ENCODE measurements around the gene PKIB. TPM values are rescaled to one million over a fixed set of nuclear protein-coding genes. Genes with fewer than 3 reads are reported as not detected.

Gene PKIB
- polyA plus RNA-seq, 3 donors: 2.7 to 4.5 (median 2.8) TPM

DNA sequence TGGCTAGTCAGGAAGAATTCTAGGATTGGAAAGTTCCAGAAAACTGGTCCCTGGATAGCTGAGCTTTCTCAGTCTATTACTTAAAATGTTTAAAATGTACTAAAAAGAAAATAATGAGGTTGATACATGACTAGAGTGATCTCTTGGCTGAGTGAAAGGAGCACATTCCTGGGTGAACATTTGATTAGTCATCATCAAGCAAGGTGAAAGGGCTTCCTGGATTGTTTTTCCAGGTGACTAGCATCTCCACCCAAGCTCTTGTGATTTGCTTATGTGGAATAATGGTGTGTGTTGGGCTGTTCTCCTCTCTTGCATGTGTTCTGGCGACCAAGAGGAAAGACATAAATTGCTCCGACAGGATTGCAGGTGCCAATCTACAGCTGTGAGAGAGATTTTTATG, 42.9 kb downstream of the PKIB start:
- H3K27ac ChIP-seq (ENCODE audit: low read depth, low read length): no peak overlapping the region
- WGBS, 3 donors: 30 to 74% (median 66%) methylated on average over 2 of the region's 2 CpGs

GRCh38 chr6:122654012-122654411, 43.8 kb downstream of the PKIB start:
- no peak overlapping the region for H3K27ac ChIP-seq (ENCODE audit: low read depth, low read length)
- WGBS, 3 donors: 80 to 90% (median 87%) methylated on average over 2 of the region's 2 CpGs

DNA sequence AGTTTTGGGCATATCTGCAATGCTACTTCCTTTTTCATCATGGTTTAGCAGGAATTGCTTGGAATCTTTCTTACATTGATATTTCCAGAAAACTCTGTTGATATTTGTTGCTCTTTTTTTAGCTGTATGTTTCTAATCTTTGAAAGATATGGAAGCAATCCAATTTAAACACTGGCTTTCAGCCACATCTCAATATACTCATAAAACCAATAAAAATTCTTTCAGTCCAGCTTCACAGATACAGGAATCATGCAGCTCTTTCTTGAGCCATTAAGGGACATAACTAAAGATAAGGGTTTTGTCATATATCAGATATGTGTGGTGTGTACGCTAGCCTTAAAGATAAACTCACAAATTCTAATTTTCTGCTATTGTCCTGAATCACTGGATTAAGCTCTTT, 47.4 kb downstream of the PKIB start:
- 23 to 73% (median 53%) methylated on average over 1 of the region's 1 CpG for WGBS, 3 donors
- no peak overlapping the region for H3K27ac ChIP-seq (ENCODE audit: low read depth, low read length)

DNA sequence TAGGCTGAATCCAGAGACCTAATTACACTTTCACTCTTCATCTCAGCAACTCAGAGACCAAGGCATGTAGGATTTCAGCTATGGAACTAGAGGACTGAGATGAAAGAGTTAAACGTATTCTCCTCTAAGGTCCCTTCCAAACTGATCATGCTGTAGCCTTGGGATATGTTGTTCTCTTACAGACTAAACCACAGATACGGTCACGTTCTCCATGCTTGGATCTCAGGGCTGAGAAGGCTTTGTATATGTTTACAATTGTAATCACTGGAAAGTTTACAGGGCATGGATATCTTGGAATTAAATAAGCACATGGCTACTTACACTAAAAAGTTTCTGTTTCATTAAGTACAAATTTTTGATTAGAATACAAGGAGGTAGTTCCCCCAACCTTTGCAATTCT, 50.1 kb downstream of the PKIB start:
- 49 to 78% (median 66%) methylated on average over 3 of the region's 3 CpGs for WGBS, 3 donors
- no peak overlapping the region for H3K27ac ChIP-seq (ENCODE audit: low read depth, low read length)

DNA sequence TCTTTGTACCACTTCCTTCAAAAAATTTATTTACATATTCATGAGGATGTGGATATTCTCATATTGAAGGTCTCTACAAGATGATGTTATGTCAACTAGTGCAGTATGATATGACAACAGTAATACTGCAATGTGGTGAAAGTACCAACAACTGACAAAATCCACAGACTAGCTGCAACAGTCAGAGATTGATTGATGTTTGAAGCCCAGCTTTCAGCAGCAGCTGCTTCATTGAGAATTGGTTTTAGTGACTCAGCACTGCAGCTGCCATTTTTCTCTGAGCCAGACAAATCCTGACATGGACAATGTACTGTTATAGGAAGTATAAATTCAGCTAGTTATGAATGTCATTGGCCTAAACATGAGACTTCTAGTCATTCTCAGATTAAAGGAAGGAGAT, 53.8 kb downstream of the PKIB start:
- H3K27ac ChIP-seq (ENCODE audit: low read depth, low read length): no peak overlapping the region

- WGBS, 3 donors: 77 to 91% (median 78%) methylated on average over 4 of the region's 4 CpGs
Observed at GRCh38 chr6:122665929-122666328, 55.7 kb downstream of the PKIB start.

DNA sequence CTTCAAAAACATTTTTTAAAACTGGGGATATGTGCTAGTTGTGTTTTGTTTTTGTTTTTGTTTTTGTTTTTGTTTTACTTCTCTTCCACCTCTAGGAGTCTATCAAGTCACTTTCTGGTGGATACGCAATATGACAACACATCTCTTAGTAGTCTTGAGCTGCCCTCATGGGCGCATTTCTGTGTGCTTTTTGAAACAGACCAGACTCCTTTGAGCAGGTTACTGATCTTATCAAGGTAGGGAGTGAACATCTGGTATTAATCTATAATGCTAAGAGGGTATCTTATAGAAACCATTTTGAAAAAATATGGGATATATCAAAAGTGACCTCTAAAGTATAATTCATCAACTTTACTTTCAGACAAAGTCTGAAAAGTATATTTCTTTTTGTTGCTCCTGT, 56.2 kb downstream of the PKIB start:
- no peak overlapping the region for H3K27ac ChIP-seq (ENCODE audit: low read depth, low read length)
- WGBS, 3 donors: 89 to 90% (median 90%) methylated on average over 2 of the region's 2 CpGs

More at GRCh38 chr6:122665929-122666328, 55.7 kb downstream of the PKIB start:
- no peak overlapping the region for H3K27ac ChIP-seq (ENCODE audit: low read depth, low read length)

DNA sequence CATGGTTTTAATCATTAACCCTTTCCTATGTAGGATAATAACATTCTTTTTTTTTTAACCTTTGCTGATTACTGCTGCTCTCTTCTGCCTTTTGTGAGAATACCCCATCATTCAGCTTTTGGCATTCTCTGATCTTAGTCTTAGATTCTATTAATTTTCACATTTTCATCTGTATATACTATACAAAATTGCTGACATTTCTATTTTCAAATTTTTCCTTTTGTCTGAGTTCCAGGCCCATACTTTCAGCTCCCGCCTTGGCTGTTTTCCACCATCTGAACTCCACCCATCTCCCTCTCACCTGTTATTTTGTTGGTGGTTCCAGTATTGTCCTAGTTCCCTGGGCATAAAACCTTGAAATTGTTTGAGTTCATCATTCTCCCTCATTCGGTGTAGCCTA, 59.2 kb downstream of the PKIB start:
- H3K27ac ChIP-seq (ENCODE audit: low read depth, low read length): no peak overlapping the region
- WGBS, 3 donors: 37 to 72% (median 42%) methylated on average over 2 of the region's 2 CpGs

GRCh38 chr6:122669868-122670267, 59.7 kb downstream of the PKIB start:
- WGBS, 3 donors: 81 to 96% (median 91%) methylated on average over 3 of the region's 3 CpGs
- no peak overlapping the region for H3K27ac ChIP-seq (ENCODE audit: low read depth, low read length)

DNA sequence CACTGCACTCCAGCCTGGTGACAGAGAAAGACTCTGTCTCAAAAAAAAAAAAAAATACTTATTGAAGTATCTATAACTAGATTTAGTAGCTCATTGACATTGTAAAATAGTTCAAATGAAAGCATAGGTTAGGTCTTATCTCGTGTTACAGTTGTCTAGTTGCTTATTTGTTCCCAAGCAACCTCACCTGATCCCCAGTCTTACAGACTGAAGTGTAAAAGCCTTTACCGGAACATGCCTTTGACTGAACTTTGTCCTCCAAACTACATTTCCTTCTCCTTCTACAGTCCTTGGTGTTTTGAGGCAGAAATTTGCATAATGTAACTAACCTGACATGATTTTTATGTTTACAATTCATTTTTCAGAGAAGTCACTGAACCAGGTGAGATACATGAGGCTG, 61.0 kb downstream of the PKIB start:
- H3K27ac ChIP-seq (ENCODE audit: low read depth, low read length): no peak overlapping the region
- WGBS, 3 donors: 24 to 46% (median 42%) methylated on average over 2 of the region's 2 CpGs

GRCh38 chr6:122673343-122673961, 63.2 kb downstream of the PKIB start:
- 65 to 90% (median 79%) methylated on average over 1 of the region's 1 CpG for WGBS, 3 donors
- no peak overlapping the region for H3K27ac ChIP-seq (ENCODE audit: low read depth, low read length)

DNA sequence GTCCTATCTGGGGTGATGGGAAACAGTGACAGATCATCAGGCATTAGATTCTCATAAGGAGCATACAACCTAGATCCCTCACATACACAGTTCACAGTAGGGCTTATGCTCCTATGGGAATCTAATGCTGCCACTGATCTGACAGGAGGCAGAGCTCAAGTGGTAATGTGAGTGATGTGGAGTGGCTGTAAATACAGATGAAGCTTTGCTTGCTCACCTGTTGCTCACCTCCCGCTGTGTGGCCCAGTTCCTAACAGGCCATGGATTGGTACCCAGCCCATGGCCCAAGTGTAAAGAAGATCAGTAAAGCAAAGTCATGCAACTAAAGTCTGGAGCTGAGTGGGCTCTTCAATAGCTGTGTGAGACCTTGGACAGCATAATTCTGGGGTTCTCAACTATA, 65.9 kb downstream of the PKIB start:
- WGBS, 3 donors: 93 to 98% (median 96%) methylated on average over 1 of the region's 1 CpG

DNA sequence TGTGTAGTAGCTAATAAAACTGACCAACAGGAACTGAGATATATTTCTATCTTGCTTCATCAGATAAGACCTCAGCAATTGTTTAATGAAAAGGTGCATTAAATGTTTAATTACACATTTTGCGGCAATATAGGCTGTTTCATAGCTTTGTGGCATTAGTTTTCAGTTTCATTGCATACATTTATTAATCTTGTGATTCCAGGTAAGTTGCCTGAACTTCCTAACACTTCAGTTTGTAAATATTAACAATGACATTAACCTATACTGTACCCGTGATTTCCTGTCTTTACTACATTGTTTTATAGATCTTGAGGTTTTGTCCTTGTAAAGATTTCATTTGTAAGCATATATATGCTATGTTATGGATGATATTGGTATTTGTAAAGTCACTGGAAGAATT, 66.5 kb downstream of the PKIB start:
- 74 to 86% (median 77%) methylated on average over 2 of the region's 2 CpGs for WGBS, 3 donors
- H3K27ac ChIP-seq (ENCODE audit: low read depth, low read length): no peak overlapping the region

More for the DNA sequence above, 65.9 kb downstream of the PKIB start:
- H3K27ac ChIP-seq (ENCODE audit: low read depth, low read length): no peak overlapping the region

GRCh38 chr6:122677406-122677805, 67.2 kb downstream of the PKIB start:
- WGBS, 3 donors: 85 to 93% (median 92%) methylated on average over 1 of the region's 1 CpG
- H3K27ac ChIP-seq (ENCODE audit: low read depth, low read length): no peak overlapping the region

- 66 to 79% (median 71%) methylated on average over 3 of the region's 3 CpGs for WGBS, 3 donors
Observed at GRCh38 chr6:122678841-122679240, 68.6 kb downstream of the PKIB start.

GRCh38 chr6:122681705-122682104, 71.5 kb downstream of the PKIB start:
- H3K27ac ChIP-seq (ENCODE audit: low read depth, low read length): no peak overlapping the region
- WGBS, 3 donors: 85 to 90% (median 88%) methylated on average over 3 of the region's 3 CpGs

More at GRCh38 chr6:122678841-122679240, 68.6 kb downstream of the PKIB start:
- H3K27ac ChIP-seq (ENCODE audit: low read depth, low read length): no peak overlapping the region

- WGBS, 3 donors: 50 to 75% (median 56%) methylated on average over 1 of the region's 1 CpG
Observed at GRCh38 chr6:122683989-122684651, 73.9 kb downstream of the PKIB start.

GRCh38 chr6:122692175-122692598, 82.0 kb downstream of the PKIB start:
- no peak overlapping the region for H3K27ac ChIP-seq (ENCODE audit: low read depth, low read length)
- WGBS, 3 donors: 79 to 85% (median 83%) methylated on average over 3 of the region's 3 CpGs

More at GRCh38 chr6:122683989-122684651, 73.9 kb downstream of the PKIB start:
- H3K27ac ChIP-seq (ENCODE audit: low read depth, low read length): no peak overlapping the region

DNA sequence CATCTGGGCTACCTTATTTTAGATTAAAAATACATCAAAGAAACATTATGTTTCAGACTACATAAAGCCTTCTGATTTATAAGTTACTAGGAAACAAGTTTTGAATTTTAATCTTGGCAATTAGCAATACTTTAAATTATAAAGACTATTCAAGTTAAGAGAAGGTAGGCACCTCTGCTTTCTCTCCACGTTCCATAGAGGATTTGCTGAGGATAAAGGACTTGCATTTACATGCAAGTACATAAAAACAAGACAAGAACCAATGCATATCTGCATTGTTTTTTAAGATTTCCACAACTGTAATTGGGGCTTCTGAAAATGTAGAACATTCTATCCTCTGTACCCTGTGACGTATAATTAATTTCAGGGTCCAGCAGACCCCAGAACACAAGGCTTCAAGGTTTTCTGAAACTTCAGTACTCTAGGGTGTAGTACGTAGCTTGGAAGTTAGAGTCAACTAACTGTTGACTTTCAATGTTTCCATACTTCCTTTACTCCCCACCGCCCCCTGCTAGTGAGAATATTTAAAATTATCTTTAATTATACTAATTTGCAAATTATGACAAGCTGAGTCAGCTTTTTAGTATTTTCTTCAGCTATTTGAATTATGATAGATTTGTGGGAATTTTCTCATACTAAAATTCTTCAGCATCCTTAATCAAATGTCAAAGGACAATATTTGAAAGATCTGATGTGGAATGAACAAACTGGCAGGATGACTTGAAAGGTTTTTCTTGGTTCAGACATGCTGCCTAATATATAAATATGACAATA, 82.8 kb downstream of the PKIB start:
- 63 to 84% (median 82%) methylated on average over 4 of the region's 4 CpGs for WGBS, 3 donors

More for the DNA sequence above, 82.8 kb downstream of the PKIB start:
- H3K27ac ChIP-seq (ENCODE audit: low read depth, low read length): no peak overlapping the region
